GM12892 (cell line): ENCODE data around the gene SCGB1D1.

Experiments
- POLR2A ChIP-seq: IDR thresholded peaks from 2 replicates; pipeline ENCODE4 v1.6.1; 2011; ENCODE audit warnings: low read depth, low read length, control low read depth
- POLR2AphosphoS5 ChIP-seq: IDR thresholded peaks from 2 replicates; pipeline ENCODE4 v1.6.1; 2011; ENCODE audit warnings: low read depth, low read length, control low read depth
- TAF1 ChIP-seq: IDR thresholded peaks from 2 replicates; pipeline ENCODE4 v1.6.1; 2011; ENCODE audit warnings: low read depth, mild to moderate bottlenecking, control low read depth, low read length, borderline replicate concordance

DNA sequence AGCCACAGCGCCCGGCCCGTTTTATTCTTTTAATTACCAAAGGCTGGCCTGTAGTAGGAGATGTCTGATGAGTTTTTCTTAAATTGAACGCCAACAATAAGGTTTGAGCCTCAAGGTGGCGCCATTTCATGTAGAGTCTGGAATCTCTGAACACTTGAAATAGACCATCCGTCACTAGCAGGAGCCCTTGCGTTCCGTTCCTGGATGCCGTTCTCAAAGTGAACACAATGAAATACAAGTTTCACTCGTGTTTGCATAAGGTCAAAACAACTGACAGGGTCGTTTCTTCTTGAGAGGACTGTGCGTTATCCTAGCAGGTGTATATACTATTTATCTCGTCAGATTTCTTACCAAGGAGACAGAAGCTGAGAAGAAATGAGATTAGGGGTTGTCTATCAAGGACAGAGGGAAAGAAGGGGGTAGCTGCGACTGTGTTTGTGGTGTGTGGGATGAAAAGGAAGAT, 18.7 kb upstream of the SCGB1D1 start:
- TF ChIP-seq TAF1 (no peak), POLR2A (no peak), POLR2AphosphoS5 (no peak)
